ENCODE data around the gene BSN. TPM values are rescaled to one million over a fixed set of nuclear protein-coding genes. Genes with fewer than 3 reads are reported as not detected.

The BSN gene
- total RNA-seq, 4 donors from 2014 or later, result 0.04 to 0.36 (median 0.14) TPM

DNA sequence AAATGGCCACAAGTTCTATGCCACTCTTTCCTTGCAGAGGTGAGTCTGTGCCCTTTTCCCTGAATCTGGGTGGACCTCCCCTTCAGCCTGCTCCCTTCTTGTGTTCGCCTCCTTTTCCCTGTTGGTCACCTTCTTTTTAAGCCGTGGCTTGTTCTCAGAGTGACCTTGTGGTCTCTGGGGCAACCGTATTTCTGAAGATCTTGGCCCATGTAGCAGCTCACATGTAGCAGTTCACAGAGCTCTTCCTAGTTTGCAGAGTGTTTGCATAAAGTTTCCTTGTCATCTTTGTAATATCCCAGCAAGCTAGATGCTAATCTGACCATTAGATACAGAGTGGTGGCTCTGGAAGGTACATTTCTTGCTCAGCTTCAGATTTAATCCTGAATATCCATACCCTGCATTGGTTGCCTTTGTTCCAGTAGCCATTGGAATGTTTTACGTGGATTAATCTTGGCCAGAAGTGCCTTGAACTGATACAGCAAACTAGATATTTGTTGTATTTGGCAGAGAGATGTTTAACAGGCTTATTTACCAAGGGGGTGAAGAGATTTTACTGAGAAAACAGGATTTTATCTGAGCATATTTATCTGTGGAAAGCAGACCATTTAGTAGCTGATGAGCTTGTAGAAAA lies 40.7 kb upstream of the BSN start:
- H3K4me3 ChIP-seq (ENCODE audit: low read depth, poor library complexity, severe bottlenecking), result no peak overlapping the region
- TF ChIP-seq, protein P1, sequence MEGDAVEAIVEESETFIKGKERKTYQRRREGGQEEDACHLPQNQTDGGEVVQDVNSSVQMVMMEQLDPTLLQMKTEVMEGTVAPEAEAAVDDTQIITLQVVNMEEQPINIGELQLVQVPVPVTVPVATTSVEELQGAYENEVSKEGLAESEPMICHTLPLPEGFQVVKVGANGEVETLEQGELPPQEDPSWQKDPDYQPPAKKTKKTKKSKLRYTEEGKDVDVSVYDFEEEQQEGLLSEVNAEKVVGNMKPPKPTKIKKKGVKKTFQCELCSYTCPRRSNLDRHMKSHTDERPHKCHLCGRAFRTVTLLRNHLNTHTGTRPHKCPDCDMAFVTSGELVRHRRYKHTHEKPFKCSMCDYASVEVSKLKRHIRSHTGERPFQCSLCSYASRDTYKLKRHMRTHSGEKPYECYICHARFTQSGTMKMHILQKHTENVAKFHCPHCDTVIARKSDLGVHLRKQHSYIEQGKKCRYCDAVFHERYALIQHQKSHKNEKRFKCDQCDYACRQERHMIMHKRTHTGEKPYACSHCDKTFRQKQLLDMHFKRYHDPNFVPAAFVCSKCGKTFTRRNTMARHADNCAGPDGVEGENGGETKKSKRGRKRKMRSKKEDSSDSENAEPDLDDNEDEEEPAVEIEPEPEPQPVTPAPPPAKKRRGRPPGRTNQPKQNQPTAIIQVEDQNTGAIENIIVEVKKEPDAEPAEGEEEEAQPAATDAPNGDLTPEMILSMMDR (IDR thresholded peaks at IDR 0.05), result no peak
- no peak for TF ChIP-seq POLR2A (IDR thresholded peaks at IDR 0.05)
- WGBS, 2 donors, result 91 to 92% methylated on average over 4 of the region's 4 CpGs
- intact Hi-C loops (cut with DNase I; ENCODE audit: low total_unique reads), result no loop called here
- DNase-seq (ENCODE audit: low spot score in 2 of 2), result no peak

DNA sequence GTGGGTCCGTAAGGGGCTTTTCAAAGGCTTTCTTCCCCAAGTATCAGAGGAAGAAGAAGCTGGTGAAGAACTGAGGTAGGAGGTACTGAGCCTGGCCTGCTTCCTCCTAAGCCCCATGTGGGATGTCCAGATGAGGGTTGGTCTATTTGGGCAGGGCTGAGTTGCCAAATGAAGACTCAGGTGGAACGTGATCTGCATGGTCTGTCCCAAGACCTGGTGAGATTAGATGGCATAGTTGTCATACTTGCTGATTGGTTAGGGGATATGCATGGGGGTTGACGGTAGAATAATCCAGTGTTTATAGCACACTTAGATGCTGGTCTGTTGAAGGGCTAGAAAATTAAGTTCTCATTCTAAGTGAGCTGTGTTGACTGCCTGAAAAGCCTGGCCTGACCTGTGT lies 36.3 kb upstream of the BSN start:
- intact Hi-C loops (cut with DNase I; ENCODE audit: low total_unique reads), result no loop called here
- no peak for DNase-seq (ENCODE audit: low spot score in 2 of 2)
- 90 to 92% methylated on average over 3 of the region's 3 CpGs for WGBS, 2 donors
- TF ChIP-seq, protein P1 (IDR thresholded peaks at IDR 0.05), result no peak
- no peak for TF ChIP-seq POLR2A (IDR thresholded peaks at IDR 0.05)
- no peak overlapping the region for H3K4me3 ChIP-seq (ENCODE audit: low read depth, poor library complexity, severe bottlenecking)

DNA sequence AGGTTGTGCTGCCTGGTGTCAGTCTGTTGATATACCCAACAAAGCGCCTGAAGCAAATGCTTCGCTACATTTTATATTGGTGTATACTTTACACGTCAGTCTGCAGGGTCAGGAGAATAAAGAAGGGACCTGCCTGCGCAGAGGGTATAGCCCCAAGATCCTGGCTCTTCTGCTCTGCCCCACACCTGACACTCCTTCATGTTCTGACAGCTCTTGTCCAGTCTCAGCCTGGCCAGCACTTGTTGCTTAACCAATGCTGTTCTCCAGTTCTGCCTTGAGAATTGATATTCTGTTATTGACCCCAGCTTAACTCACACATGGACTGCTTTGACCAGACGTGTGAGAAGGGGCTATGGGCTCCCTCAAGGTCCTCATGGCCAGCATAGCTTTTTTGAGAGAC lies 35.8 kb upstream of the BSN start:
- no peak for TF ChIP-seq POLR2A (IDR thresholded peaks at IDR 0.05)
- TF ChIP-seq, protein P1 (IDR thresholded peaks at IDR 0.05), result no peak
- no peak for DNase-seq (ENCODE audit: low spot score in 2 of 2)
- H3K4me3 ChIP-seq (ENCODE audit: low read depth, poor library complexity, severe bottlenecking), result no peak overlapping the region
- intact Hi-C loops (cut with DNase I; ENCODE audit: low total_unique reads), result no loop called here
- 90 to 94% methylated on average over 5 of the region's 5 CpGs for WGBS, 2 donors

DNA sequence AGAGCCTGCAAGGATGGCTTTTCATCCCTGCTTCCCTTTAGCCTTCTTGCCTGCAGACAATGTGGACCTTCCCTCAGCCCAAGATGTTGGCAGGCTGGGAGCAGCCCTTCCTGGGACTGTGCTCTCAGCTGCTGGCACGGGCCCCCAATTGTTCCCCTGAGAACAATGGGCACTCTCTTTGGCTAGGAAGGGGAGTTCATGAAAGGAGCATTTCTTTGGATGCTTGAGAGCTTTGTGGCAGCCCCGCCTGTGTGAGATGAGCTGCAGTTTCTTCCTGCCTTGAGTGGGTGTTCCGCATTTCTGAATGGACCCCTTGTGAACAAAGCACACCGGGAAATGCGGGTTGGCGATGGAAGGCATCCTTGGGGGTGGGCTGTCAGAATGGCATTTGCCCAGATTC lies 35.0 kb upstream of the BSN start:
- DNase-seq (ENCODE audit: low spot score in 2 of 2), result no peak
- WGBS, 2 donors, result 66 to 77% methylated on average over 6 of the region's 6 CpGs
- intact Hi-C loops (cut with DNase I; ENCODE audit: low total_unique reads), result no loop called here
- no peak for TF ChIP-seq POLR2A (IDR thresholded peaks at IDR 0.05)
- TF ChIP-seq, protein P1 (IDR thresholded peaks at IDR 0.05), result no peak
- H3K4me3 ChIP-seq (ENCODE audit: low read depth, poor library complexity, severe bottlenecking), result no peak overlapping the region

- 67% methylated on average over 2 of the region's 2 CpGs for WGBS, 2 donors
- DNase-seq (ENCODE audit: low spot score in 2 of 2), result no peak
- H3K4me3 ChIP-seq (ENCODE audit: low read depth, poor library complexity, severe bottlenecking), result no peak overlapping the region
- TF ChIP-seq POLR2A (IDR thresholded peaks at IDR 0.05), result no peak
- TF ChIP-seq, protein P1 (IDR thresholded peaks at IDR 0.05), result no peak
- intact Hi-C loops (cut with DNase I; ENCODE audit: low total_unique reads), result no loop called here
These were observed 34.3 kb upstream of the BSN start for GRCh38 chr3:49519916-49520385.
